ENCODE results near the gene PDE8A. TPM values are rescaled to one million over a fixed set of nuclear protein-coding genes. Genes with fewer than 3 reads are reported as not detected.
"Not testable (repeated sequence)": the region's sequence is repeated elsewhere in the genome, so short reads cannot be mapped to it uniquely, and the experiment has no call there.

The PDE8A gene
- total and polyA plus RNA-seq, 2 donors (not counting 1 experiment from before 2014, with no cell fraction given): 17.4 to 51.1 TPM

DNA sequence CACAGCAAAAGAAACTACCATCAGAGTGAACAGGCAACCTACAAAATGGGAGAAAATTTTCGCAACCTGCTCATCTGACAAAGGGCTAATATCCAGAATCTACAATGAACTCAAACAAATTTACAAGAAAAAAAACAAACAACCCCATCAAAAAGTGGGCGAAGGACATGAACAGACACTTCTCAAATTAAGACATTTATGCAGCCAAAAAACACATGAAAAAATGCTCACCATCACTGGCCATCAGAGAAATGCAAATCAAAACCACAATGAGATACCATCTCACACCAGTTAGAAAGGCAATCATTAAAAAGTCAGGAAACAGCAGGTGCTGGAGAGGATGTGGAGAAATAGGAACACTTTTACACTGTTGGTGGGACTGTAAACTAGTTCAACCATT is 30.1 kb downstream of the PDE8A start:
- WGBS (ENCODE audit: insufficient coverage): no CpG with 5 or more reads among the region's 2 CpGs
- H2AFZ ChIP-seq (ENCODE audit: insufficient read depth, low read depth, low read length, poor library complexity, severe bottlenecking); H3K4me3 Mint-ChIP-seq; H3K9me3 Mint-ChIP-seq (ENCODE audit: insufficient read depth); H4K20me1 ChIP-seq (ENCODE audit: control insufficient read depth, insufficient read depth, low read length, poor library complexity, severe bottlenecking); H3K4me2 ChIP-seq (replicated peaks; ENCODE audit: low read depth, low read length, poor library complexity, severe bottlenecking); H3K9me3 ChIP-seq (ENCODE audit: control extremely low read depth in 1 of 3, control insufficient read depth in 2 of 3, insufficient read depth in 1 of 3, low read length in 2 of 3); DNase-seq; H3K4me3 ChIP-seq (ENCODE audit: control extremely low read depth in 1 of 5, extremely low read depth in 1 of 5, insufficient read depth in 1 of 5, low read depth in 2 of 5, low read length in 4 of 5); POLR2A ChIA-PET; ATAC-seq (ENCODE audit: low read depth); H3K27me3 Mint-ChIP-seq; H3K27me3 ChIP-seq (replicated peaks in 1 of 4; ENCODE audit: control extremely low read depth in 1 of 4, control insufficient read depth in 3 of 4, insufficient read depth in 4 of 4, low read length in 3 of 4); H3K9ac ChIP-seq (ENCODE audit: low read length); H3K27ac Mint-ChIP-seq; H3K27ac ChIP-seq (ENCODE audit: low read length in 2 of 2); H3K36me3 ChIP-seq (replicated peaks in 1 of 2; ENCODE audit: control extremely low read depth in 1 of 2, control insufficient read depth in 1 of 2, extremely low read depth in 1 of 2, insufficient read depth in 2 of 2, low read length in 1 of 2): not testable (repeated sequence)
- CTCF ChIA-PET: interaction anchor here (0.6 to 2.5 kb wide), 6 partner anchors 12 to 166 kb away, joined by 4 to 15 read pairs (median 8); no protein-coding TSS in a partner anchor
- H3K4me1 Mint-ChIP-seq: peaks cover 73% of the 10 kb centered on the region
- Histone ChIP-seq H3K79me2 (ENCODE audit: control insufficient read depth, insufficient read depth, low read length) (peaks cover 60% of the 10 kb centered on the region), H3K4me1 (ENCODE audit: control insufficient read depth in 2 of 2, insufficient read depth in 2 of 2, low read length in 2 of 2) (peaks cover 55 to 61% of the 10 kb centered on the region in 2 donors)
- intact Hi-C loops (cut with micrococcal nuclease): loop anchor here (2.0 to 5.0 kb wide), 2 partner anchors 31 to 36 kb away; partner anchors contain the start of gene PDE8A

DNA sequence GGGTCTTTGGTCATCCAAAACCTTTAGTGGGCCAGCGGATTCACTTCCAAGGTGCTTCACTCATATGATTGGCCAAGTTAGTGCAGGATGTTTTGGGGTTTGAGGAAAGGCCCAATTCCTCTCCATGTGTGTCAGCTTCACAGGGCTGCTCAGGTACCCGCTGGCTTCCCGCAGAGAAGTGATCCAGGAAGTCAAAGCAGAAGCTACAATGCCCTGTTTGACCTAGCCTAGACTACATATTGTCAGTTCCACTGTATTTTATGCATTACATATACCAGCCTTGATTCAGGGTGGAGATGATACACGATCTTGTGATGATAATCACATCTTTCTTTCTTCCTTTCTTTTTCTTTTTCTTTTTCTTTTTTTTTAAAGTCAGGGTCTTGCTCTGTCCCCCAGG is 32.1 kb downstream of the PDE8A start:
- Histone ChIP-seq H3K79me2 (ENCODE audit: control insufficient read depth, insufficient read depth, low read length) (peaks cover 61% of the 10 kb centered on the region), H3K4me3 (ENCODE audit: control extremely low read depth in 1 of 5, extremely low read depth in 1 of 5, insufficient read depth in 1 of 5, low read depth in 2 of 5, low read length in 4 of 5) (no peak overlapping the region), H3K27me3 (replicated peaks in 1 of 4; ENCODE audit: control extremely low read depth in 1 of 4, control insufficient read depth in 3 of 4, insufficient read depth in 4 of 4, low read length in 3 of 4) (no peaks in the 10 kb centered on the region), H3K4me2 (replicated peaks; ENCODE audit: low read depth, low read length, poor library complexity, severe bottlenecking) (peak overlapping the region; percentile 74), H3K4me1 (ENCODE audit: control insufficient read depth in 2 of 2, insufficient read depth in 2 of 2, low read length in 2 of 2) (peaks cover 44 to 55% of the 10 kb centered on the region in 2 donors), H3K36me3 (replicated peaks in 1 of 2; ENCODE audit: control extremely low read depth in 1 of 2, control insufficient read depth in 1 of 2, extremely low read depth in 1 of 2, insufficient read depth in 2 of 2, low read length in 1 of 2) (no peaks in the 10 kb centered on the region), H3K9ac (ENCODE audit: low read length) (no peak overlapping the region), H4K20me1 (ENCODE audit: control insufficient read depth, insufficient read depth, low read length, poor library complexity, severe bottlenecking) (no peaks in the 10 kb centered on the region), H3K9me3 (ENCODE audit: control extremely low read depth in 1 of 3, control insufficient read depth in 2 of 3, insufficient read depth in 1 of 3, low read length in 2 of 3) (no peaks in the 10 kb centered on the region), H2AFZ (ENCODE audit: insufficient read depth, low read depth, low read length, poor library complexity, severe bottlenecking) (no peak overlapping the region), H3K27ac (ENCODE audit: low read length in 2 of 2) (peak overlapping the region in 1 of 2 donors; percentile 72)
- no peak for DNase-seq
- 53% methylated on average over 3 of the region's 4 CpGs for WGBS (ENCODE audit: insufficient coverage)
- H3K4me1 Mint-ChIP-seq: peaks cover 56% of the 10 kb centered on the region
- no peak overlapping the region for H3K27ac Mint-ChIP-seq
- H3K9me3 Mint-ChIP-seq (ENCODE audit: insufficient read depth): no peaks in the 10 kb centered on the region
- TF ChIP-seq EZH2 (IDR thresholded peaks at IDR 0.05; ENCODE audit: borderline replicate concordance, insufficient read depth, low read depth, low read length, poor library complexity, severe bottlenecking): no peak
- TF ChIP-seq, protein P1, sequence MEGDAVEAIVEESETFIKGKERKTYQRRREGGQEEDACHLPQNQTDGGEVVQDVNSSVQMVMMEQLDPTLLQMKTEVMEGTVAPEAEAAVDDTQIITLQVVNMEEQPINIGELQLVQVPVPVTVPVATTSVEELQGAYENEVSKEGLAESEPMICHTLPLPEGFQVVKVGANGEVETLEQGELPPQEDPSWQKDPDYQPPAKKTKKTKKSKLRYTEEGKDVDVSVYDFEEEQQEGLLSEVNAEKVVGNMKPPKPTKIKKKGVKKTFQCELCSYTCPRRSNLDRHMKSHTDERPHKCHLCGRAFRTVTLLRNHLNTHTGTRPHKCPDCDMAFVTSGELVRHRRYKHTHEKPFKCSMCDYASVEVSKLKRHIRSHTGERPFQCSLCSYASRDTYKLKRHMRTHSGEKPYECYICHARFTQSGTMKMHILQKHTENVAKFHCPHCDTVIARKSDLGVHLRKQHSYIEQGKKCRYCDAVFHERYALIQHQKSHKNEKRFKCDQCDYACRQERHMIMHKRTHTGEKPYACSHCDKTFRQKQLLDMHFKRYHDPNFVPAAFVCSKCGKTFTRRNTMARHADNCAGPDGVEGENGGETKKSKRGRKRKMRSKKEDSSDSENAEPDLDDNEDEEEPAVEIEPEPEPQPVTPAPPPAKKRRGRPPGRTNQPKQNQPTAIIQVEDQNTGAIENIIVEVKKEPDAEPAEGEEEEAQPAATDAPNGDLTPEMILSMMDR (IDR thresholded peaks at IDR 0.05): no peak
- CTCF ChIA-PET: interaction anchor here (1.1 to 3.3 kb wide), 3 partner anchors 10 to 59 kb away, joined by 6 to 10 read pairs (median 7); no protein-coding TSS in a partner anchor
- H3K27me3 Mint-ChIP-seq: no peaks in the 10 kb centered on the region
- ATAC-seq (ENCODE audit: low read depth): no peak
- intact Hi-C loops (cut with micrococcal nuclease): loop anchor here (5.0 kb wide), 1 partner anchor 34 kb away; no protein-coding TSS in a partner anchor
- POLR2A ChIA-PET: interaction anchor here (1.3 kb wide), 1 partner anchor 33 kb away, joined by 5 read pairs; no protein-coding TSS in a partner anchor
- H3K4me3 Mint-ChIP-seq: peak overlapping the region; percentile 11

Data from B cell (primary cell).